Measurements from ENCODE around the gene SKA2.
"Not testable (repeated sequence)": the region's sequence is repeated elsewhere in the genome, so short reads cannot be mapped to it uniquely, and the experiment has no call there.

The SKA2 gene, protein sequence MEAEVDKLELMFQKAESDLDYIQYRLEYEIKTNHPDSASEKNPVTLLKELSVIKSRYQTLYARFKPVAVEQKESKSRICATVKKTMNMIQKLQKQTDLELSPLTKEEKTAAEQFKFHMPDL

GRCh38 chr17:59154721-59155438, at the start of gene SKA2:
Gene SKA2 (minus strand): TSS chr17:59155186. CDS start chr17:59155163, 23 bp downstream.
- peak; percentile 86 to 94 for DNase-seq (ENCODE audit: low read depth in 1 of 2, low spot score in 1 of 2)

GRCh38 chr17:59202320-59202719, 47.3 kb upstream of the SKA2 start:
- DNase-seq (ENCODE audit: low read depth in 1 of 2, low spot score in 1 of 2), result no peak

GRCh38 chr17:59199398-59199797, 44.4 kb upstream of the SKA2 start:
- no peak for DNase-seq (ENCODE audit: low read depth in 1 of 2, low spot score in 1 of 2)

GRCh38 chr17:59193336-59193862, 38.4 kb upstream of the SKA2 start:
- no peak for DNase-seq (ENCODE audit: low read depth in 1 of 2, low spot score in 1 of 2)

GRCh38 chr17:59190806-59191205, 35.8 kb upstream of the SKA2 start:
- no peak for DNase-seq (ENCODE audit: low read depth in 1 of 2, low spot score in 1 of 2)

DNA sequence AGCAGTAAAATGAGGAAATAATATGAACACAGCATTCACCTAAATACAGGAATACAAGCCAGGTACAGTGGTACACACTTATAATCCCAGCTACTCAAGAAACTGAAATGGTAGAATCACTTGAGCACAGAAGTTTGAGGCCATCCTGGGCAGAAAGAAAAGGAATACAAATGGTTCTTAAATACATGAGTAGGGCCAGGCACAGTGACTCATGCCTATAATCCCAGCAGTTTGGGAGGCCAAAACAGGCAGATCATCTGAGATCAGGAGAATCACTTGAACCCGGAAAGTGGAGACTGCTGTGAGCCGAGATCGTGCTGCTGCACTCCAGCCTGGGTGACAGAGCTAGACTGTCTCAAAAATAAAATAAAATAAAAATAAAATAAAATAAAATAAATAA, 31.9 kb upstream of the SKA2 start:
- no peak for DNase-seq (ENCODE audit: low read depth in 1 of 2, low spot score in 1 of 2)

DNA sequence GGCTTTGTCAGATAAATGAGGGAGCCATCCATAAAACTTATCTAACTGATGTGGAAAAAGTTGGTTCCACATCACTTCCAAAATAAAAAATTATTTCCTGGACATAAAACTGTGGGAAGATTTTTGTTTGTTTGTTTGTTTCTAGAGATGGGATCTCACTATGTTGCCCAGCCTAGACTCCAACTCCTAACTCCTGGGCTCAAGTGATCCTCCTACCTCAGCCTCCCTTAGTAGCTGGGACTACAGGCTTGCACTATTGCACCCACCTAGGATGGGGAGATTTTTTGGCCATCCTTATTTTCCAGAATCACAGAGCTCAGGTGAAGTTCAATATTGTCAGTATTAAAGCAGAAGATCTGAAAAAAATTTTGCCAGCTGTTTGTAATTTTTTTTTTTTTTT, 31.0 kb upstream of the SKA2 start:
- DNase-seq (ENCODE audit: low read depth in 1 of 2, low spot score in 1 of 2), result no peak

DNA sequence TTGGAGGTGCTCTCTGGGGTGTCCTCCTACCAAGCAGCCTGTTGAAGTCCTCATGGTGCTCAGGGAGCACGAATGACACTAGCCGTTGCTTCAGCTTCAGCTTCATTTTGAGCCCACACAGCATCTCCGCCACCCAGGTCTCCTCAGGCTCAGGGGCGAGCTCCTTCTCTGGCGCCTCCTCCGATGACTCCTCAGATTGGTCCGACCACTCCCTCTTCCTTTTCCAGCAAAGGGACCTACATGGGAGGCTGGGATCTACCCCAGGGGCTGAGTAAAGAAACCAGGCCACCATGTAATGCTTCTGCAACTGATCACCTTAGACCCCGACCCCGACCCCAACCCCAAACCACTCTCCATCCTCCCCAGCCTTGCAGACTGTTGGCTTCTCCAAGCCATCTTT, 26.5 kb upstream of the SKA2 start:
- no peak for DNase-seq (ENCODE audit: low read depth in 1 of 2, low spot score in 1 of 2)

DNA sequence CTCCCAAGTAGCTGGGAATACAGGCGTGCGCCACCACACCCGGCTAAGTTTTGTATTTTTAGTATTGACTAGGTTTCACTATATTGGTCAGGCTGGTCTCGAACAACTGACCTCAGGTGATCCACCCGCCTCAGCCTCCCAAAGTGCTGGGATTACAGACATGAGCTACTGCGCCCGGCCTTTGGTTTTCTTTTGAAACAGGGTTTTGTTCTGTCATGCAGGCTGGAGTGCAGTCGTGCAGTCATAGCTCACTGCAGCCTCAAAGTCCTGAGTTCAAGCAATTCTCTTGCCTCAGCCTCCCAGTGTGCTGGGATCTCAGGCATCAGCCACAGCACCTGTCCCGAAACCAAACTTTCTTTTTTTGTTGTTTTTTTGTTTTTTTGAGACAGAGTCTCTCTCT, 25.6 kb upstream of the SKA2 start:
- DNase-seq (ENCODE audit: low read depth in 1 of 2, low spot score in 1 of 2), result no peak

GRCh38 chr17:59179601-59180000, 24.6 kb upstream of the SKA2 start:
- DNase-seq (ENCODE audit: low read depth in 1 of 2, low spot score in 1 of 2), result not testable (repeated sequence)

GRCh38 chr17:59178266-59178985, 23.4 kb upstream of the SKA2 start:
- no peak for DNase-seq (ENCODE audit: low read depth in 1 of 2, low spot score in 1 of 2)

DNA sequence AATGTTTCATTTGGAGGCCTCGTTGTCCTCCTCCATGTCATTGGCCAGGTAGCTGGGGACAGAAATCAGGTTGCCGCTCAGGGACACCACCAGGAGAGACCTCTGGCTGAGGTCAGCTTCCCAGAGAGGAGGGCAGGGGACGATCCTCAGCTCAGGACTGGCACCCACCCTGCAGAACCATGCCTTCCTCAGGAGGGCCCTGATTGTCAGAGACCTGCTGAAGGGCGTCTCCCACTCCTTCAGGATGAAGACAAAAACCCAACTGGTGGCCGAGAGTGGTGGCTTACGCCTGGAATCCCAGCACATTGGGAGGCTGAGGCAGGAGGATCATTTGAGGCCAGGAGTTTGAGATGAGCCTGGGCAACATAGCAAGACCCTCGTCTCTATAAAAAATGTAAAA, 20.1 kb upstream of the SKA2 start:
- no peak for DNase-seq (ENCODE audit: low read depth in 1 of 2, low spot score in 1 of 2)

GRCh38 chr17:59174671-59175070, 19.7 kb upstream of the SKA2 start:
- DNase-seq (ENCODE audit: low read depth in 1 of 2, low spot score in 1 of 2), result no peak

- no peak for DNase-seq (ENCODE audit: low read depth in 1 of 2, low spot score in 1 of 2)
Measured at GRCh38 chr17:59172436-59173004, 17.5 kb upstream of the SKA2 start.

DNA sequence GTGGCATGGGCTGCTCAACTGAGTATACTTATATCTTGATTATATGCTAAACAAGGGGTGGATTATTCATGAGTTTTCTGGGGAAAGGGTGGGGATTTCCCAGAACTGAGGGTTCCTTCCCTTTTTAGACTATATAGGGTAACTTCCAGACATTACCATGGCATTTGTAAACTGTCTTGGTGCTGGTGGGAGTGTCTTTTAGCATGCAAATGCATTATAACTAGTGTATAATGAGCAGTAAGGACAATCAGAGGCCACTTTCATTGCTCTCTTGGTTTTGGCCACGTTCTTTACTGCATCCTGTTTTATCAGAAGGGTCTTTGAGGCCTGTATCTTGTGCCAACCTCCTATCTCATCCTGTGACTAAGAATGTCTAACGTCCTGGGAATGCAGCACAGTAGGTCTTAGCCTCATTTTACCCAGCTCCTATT, 12.6 kb upstream of the SKA2 start:
- DNase-seq (ENCODE audit: low read depth in 1 of 2, low spot score in 1 of 2), result no peak

- peak in 1 of 2 donors; percentile 17 for DNase-seq (ENCODE audit: low read depth in 1 of 2, low spot score in 1 of 2)
Measured at GRCh38 chr17:59165933-59166342, 11.0 kb upstream of the SKA2 start.

DNA sequence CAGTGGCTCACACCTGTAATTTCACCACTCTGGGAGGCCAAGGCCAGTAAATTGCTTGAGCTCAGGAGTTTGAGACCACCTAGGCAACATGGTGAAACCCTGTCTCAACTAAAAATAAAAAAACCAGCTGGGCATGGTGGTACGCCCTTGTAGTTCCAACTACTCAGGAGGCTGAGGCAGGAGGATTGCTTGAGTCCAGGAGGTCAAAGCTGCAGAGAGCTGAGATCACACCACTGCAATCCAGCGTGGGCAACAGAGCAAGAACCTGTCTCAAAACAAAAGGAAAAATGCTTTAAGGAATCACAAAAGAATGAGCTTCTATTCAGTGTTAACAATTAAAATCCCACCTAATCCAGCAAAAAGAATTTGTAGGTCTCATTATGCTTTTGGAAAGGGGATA, 6.5 kb upstream of the SKA2 start:
- no peak for DNase-seq (ENCODE audit: low read depth in 1 of 2, low spot score in 1 of 2)

- DNase-seq (ENCODE audit: low read depth in 1 of 2, low spot score in 1 of 2), result no peak
Measured at GRCh38 chr17:59160157-59161025, 5.4 kb upstream of the SKA2 start.

DNA sequence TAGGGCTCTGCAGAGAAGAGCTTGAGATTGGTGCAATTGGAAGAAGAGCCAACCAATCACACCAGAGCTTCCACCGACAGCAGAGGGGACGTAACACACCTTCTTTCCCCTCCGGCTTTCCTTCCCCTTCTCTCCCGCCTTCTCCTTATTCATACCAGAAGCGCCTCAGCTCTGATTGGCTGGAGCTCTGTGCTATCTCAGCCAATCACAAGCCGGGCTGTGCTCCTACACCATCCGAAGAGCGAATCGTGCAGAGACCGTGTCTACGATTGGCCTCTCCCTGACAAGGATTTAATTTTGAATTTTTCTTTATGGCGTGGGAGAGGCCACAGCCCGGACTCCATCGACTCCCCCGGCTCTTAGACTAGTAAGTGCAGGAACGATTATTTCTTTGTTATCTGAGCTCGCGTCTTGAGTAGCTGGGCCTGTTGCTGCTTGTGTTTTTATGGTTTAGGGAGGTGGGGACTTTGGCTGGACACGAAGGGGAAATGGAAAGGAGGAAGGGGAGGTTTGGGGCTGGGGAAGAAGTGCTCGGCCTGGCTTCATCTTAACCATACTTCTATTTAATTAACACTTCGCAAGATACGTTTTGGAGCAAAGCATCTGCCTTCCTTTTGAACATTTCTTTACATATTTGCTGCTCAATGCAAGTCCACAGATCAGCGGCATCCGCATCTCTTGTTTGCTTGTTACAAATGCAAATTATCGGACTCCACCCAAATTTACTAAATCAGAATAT, 622 bp upstream of the SKA2 start, which contains the start of gene PRR11:
Gene PRR11, plus strand, starts transcription at position 308 of the 739 bp plus-strand sequence. CDS start 14,007 bp downstream, outside the sequence.
- peak; percentile 66 to 82 for DNase-seq (ENCODE audit: low read depth in 1 of 2, low spot score in 1 of 2)

- peak in 1 of 2 donors; percentile 5 for DNase-seq (ENCODE audit: low read depth in 1 of 2, low spot score in 1 of 2)
Measured at GRCh38 chr17:59154292-59154720, 680 bp downstream of the SKA2 start.
